ENCODE data around the gene AADACL3. TPM values are rescaled to one million over a fixed set of nuclear protein-coding genes. Genes with fewer than 3 reads are reported as not detected.

AADACL3 gene
- polyA plus RNA-seq, 1 donor from 2014 or later = not detected

GRCh38 chr1:12775443-12775842 lies 59.5 kb downstream of the AADACL3 start:
- Histone ChIP-seq H4K20me1 (ENCODE audit: insufficient read depth) (no peaks in the 10 kb centered on the region), H3K9me3 (ENCODE audit: low read length) (no peaks in the 10 kb centered on the region), H3K79me2 (replicated peaks; ENCODE audit: insufficient read depth, low read length) (no peaks in the 10 kb centered on the region), H2AFZ (ENCODE audit: low read depth, low read length) (no peak overlapping the region), H3K27ac (ENCODE audit: low read length) (no peak overlapping the region), H3K9ac (ENCODE audit: low read length) (no peak overlapping the region), H3K36me3 (ENCODE audit: insufficient read depth, low read length) (no peaks in the 10 kb centered on the region), H3K27me3 (ENCODE audit: insufficient read depth, low read depth, low read length) (no peaks in the 10 kb centered on the region), H3K9me2 (ENCODE audit: insufficient read depth, low read length) (no peaks in the 10 kb centered on the region), H3K4me3 (ENCODE audit: low read length) (no peak overlapping the region), H3F3A (ENCODE audit: insufficient read depth, low read length, poor library complexity, severe bottlenecking) (no peaks in the 10 kb centered on the region), H3K4me2 (ENCODE audit: low read length) (no peak overlapping the region)
- no peak for TF ChIP-seq EZH2 (IDR thresholded peaks at IDR 0.05; ENCODE audit: borderline replicate concordance, insufficient read depth, low read length, poor library complexity, severe bottlenecking)
- no peak for TF ChIP-seq MXI1 (conservative IDR thresholded peaks at IDR 0.05; ENCODE audit: poor library complexity, severe bottlenecking)
- TF ChIP-seq TAF1 (IDR thresholded peaks at IDR 0.05; ENCODE audit: low read depth) = no peak
- TF ChIP-seq SMC3 (conservative IDR thresholded peaks at IDR 0.05; ENCODE audit: poor library complexity) = no peak
- no peak for TF ChIP-seq RAD21 (conservative IDR thresholded peaks at IDR 0.05)
- TF ChIP-seq REST (IDR thresholded peaks at IDR 0.05; ENCODE audit: borderline replicate concordance) = no peak
- no peak for TF ChIP-seq POLR2AphosphoS5 (IDR thresholded peaks at IDR 0.05)
- no peak for TF ChIP-seq EP300 (conservative IDR thresholded peaks at IDR 0.05; ENCODE audit: poor library complexity, severe bottlenecking)
- TF ChIP-seq CTCF (IDR thresholded peaks at IDR 0.05; ENCODE audit: poor library complexity, severe bottlenecking) = no peak

GRCh38 chr1:12776801-12777557 lies 61.1 kb downstream of the AADACL3 start:
- no peak overlapping the region for H3K4me3 ChIP-seq (ENCODE audit: low read length)
- TF ChIP-seq CTCF (IDR thresholded peaks at IDR 0.05; ENCODE audit: poor library complexity, severe bottlenecking) (no peak), RAD21 (conservative IDR thresholded peaks at IDR 0.05) (no peak), TAF1 (IDR thresholded peaks at IDR 0.05; ENCODE audit: low read depth) (no peak), REST (IDR thresholded peaks at IDR 0.05; ENCODE audit: borderline replicate concordance) (no peak), POLR2AphosphoS5 (IDR thresholded peaks at IDR 0.05) (no peak), MXI1 (conservative IDR thresholded peaks at IDR 0.05; ENCODE audit: poor library complexity, severe bottlenecking) (no peak), EP300 (conservative IDR thresholded peaks at IDR 0.05; ENCODE audit: poor library complexity, severe bottlenecking) (no peak), SMC3 (conservative IDR thresholded peaks at IDR 0.05; ENCODE audit: poor library complexity) (no peak), EZH2 (IDR thresholded peaks at IDR 0.05; ENCODE audit: borderline replicate concordance, insufficient read depth, low read length, poor library complexity, severe bottlenecking) (no peak)
- H3K36me3 ChIP-seq (ENCODE audit: insufficient read depth, low read length) = no peaks in the 10 kb centered on the region
- no peaks in the 10 kb centered on the region for H3K9me2 ChIP-seq (ENCODE audit: insufficient read depth, low read length)
- H2AFZ ChIP-seq (ENCODE audit: low read depth, low read length) = no peak overlapping the region
- no peak overlapping the region for H3K4me2 ChIP-seq (ENCODE audit: low read length)
- H4K20me1 ChIP-seq (ENCODE audit: insufficient read depth) = no peaks in the 10 kb centered on the region
- no peak overlapping the region for H3K27ac ChIP-seq (ENCODE audit: low read length)
- H3K27me3 ChIP-seq (ENCODE audit: insufficient read depth, low read depth, low read length) = no peaks in the 10 kb centered on the region
- no peaks in the 10 kb centered on the region for H3K79me2 ChIP-seq (replicated peaks; ENCODE audit: insufficient read depth, low read length)
- H3F3A ChIP-seq (ENCODE audit: insufficient read depth, low read length, poor library complexity, severe bottlenecking) = no peaks in the 10 kb centered on the region
- no peaks in the 10 kb centered on the region for H3K9me3 ChIP-seq (ENCODE audit: low read length)
- no peak overlapping the region for H3K9ac ChIP-seq (ENCODE audit: low read length)
